CD8-positive, alpha-beta memory T cell (primary cell): Measurements from ENCODE around the gene SORCS2. TPM values are rescaled to one million over a fixed set of nuclear protein-coding genes. Genes with fewer than 3 reads are reported as not detected.

Experiments
- CTCF ChIA-PET: fragments of 350-600 bp; sonication (Branson Sonifier 250); formaldehyde crosslinking; loops from one replicate; lab custom pipeline; 2021; ENCODE audit warnings: antibody characterized with exemption; lab: Charles Lee
- POLR2A ChIA-PET: fragments of 350-600 bp; sonication (Branson Sonifier 250); formaldehyde crosslinking; loops from one replicate; lab custom pipeline; 2021; ENCODE audit warnings: antibody characterized with exemption; lab: Charles Lee
- DNase-seq, 5 donors: peaks; one replicate each; pipeline versions ENCODE4 v3.0.0 to v3.0.0-alpha.2; 2020 to 2022; ENCODE audit warnings: mixed read lengths in 1 of 5
- H3K27ac ChIP-seq: one replicate; pipeline ENCODE4 v1.7.0; 2013; ENCODE audit warnings: low read depth, mild to moderate bottlenecking, low read length, moderate library complexity
- H3K27me3 ChIP-seq: 2 replicates; pipeline ENCODE4 v1.7.0; 2013; ENCODE audit warnings: low read length, mild to moderate bottlenecking; ENCODE audit not compliant: insufficient read depth, poor library complexity, severe bottlenecking
- H3K36me3 ChIP-seq: 2 replicates; pipeline ENCODE4 v1.7.0; 2013; ENCODE audit warnings: mild to moderate bottlenecking, low read length, moderate library complexity; ENCODE audit not compliant: insufficient read depth
- H3K4me1 ChIP-seq: 2 replicates; pipeline ENCODE4 v1.7.0; 2013; ENCODE audit warnings: mild to moderate bottlenecking, low read length, moderate library complexity; ENCODE audit not compliant: insufficient read depth
- H3K4me3 ChIP-seq: 2 replicates; pipeline ENCODE4 v1.7.0; 2013; ENCODE audit warnings: mild to moderate bottlenecking, low read length
- H3K9me3 ChIP-seq: 2 replicates; pipeline ENCODE4 v1.7.0; 2013; ENCODE audit warnings: mild to moderate bottlenecking, low read length
- H3K27ac Mint-ChIP-seq, 8 donors: one replicate each; pipeline ENCODE4 v1.8.0; 2020 to 2021; ENCODE audit warnings: mixed read lengths in 8 of 8, mild to moderate bottlenecking in 6 of 8, inconsistent platforms in 3 of 8, moderate library complexity in 3 of 8
- H3K27me3 Mint-ChIP-seq, 2 donors: one replicate each; pipeline ENCODE4 v1.8.0; 2020 to 2021; ENCODE audit warnings: mixed read lengths in 2 of 2, mild to moderate bottlenecking in 1 of 2, moderate library complexity in 1 of 2
- H3K36me3 Mint-ChIP-seq, 3 donors: one replicate each; pipeline ENCODE4 v1.8.0; 2020 to 2021; ENCODE audit warnings: mixed read lengths in 3 of 3, inconsistent platforms in 1 of 3, mild to moderate bottlenecking in 1 of 3
- H3K4me1 Mint-ChIP-seq, 3 donors: one replicate each; pipeline ENCODE4 v1.8.0; 2020 to 2021; ENCODE audit warnings: mixed read lengths in 3 of 3, inconsistent platforms in 1 of 3, mild to moderate bottlenecking in 1 of 3
- H3K4me3 Mint-ChIP-seq, 7 donors: one replicate each; pipeline ENCODE4 v1.8.0; 2020 to 2021; ENCODE audit warnings: mixed read lengths in 7 of 7, mild to moderate bottlenecking in 6 of 7, moderate library complexity in 4 of 7, inconsistent platforms in 2 of 7
- H3K9me3 Mint-ChIP-seq, 5 donors: one replicate each; pipeline ENCODE4 v1.8.0; 2020 to 2022; ENCODE audit warnings: mixed read lengths in 5 of 5, mild to moderate bottlenecking in 3 of 5, moderate library complexity in 2 of 5, inconsistent platforms in 1 of 5
- polyA plus RNA-seq: library from polyadenylated mRNA; unstranded; fragments of 300-500 nt; fragmentation: Illumina TruSeq; gene quantifications from one replicate; pipeline ENCODE4 v1.2.3, GENCODE V29; 2021
- total RNA-seq, 2 experiments: library from RNA; stranded (reverse); gene quantifications; one replicate each; pipeline ENCODE4 v1.2.3, GENCODE V29; 2021

The SORCS2 gene
- total and polyA plus RNA-seq, 3 experiments from 2014 or later = not detected

DNA sequence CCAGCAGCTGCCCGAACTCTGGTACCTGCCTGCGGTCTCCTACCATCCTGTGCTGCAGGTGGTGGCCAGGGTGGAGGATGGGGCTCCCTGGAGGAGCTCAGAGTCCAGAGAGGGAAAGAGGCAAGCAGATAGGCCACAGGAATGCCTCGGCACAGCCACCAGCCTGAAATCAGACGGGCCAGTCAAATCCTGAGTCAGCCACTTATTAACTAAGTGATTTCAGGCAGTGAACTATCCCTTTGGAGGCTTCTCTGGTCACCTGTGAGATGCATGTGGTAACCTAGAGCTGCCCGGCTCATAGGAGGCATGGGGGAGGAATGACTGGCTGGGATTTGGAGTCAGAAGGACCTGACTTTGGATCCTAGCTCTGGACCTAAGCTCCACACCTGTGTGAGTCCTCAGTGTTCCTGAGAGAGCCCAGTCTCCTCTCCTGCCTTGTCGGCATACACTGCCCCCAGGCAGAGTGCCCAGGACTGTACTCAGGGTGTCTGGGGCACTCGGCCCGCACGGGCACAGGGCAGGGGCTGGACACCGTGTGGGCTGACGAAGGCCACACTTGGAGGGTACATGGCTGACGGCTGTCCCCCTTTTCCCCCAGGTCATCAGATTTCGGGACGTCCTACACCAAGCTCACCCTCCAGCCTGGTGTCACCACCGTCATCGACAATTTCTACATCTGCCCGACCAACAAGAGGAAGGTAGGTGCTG lies 338.7 kb downstream of the SORCS2 start:
- ChIA-PET POLR2A (no interaction called here), CTCF (interaction anchor here (1.2 kb wide), 1 partner anchor 14 kb away, joined by 3 read pairs; no protein-coding TSS in a partner anchor)
- Histone ChIP-seq H3K27ac (no peak overlapping the region), H3K4me3 (no peak overlapping the region), H3K9me3 (no peaks in the 10 kb centered on the region), H3K4me1 (no peaks in the 10 kb centered on the region), H3K27me3 (no peaks in the 10 kb centered on the region), H3K36me3 (no peaks in the 10 kb centered on the region)
- no peaks in the 10 kb centered on the region for H3K4me1 Mint-ChIP-seq
- no peaks in the 10 kb centered on the region for H3K36me3 Mint-ChIP-seq
- H3K27ac Mint-ChIP-seq = no peak overlapping the region
- DNase-seq = no peak
- peaks cover 6 to 17% of the 10 kb centered on the region in 2 donors for H3K27me3 Mint-ChIP-seq
- H3K4me3 Mint-ChIP-seq = no peak overlapping the region
- H3K9me3 Mint-ChIP-seq = peaks cover 0 to 2% (median 0%) of the 10 kb centered on the region in 5 donors

DNA sequence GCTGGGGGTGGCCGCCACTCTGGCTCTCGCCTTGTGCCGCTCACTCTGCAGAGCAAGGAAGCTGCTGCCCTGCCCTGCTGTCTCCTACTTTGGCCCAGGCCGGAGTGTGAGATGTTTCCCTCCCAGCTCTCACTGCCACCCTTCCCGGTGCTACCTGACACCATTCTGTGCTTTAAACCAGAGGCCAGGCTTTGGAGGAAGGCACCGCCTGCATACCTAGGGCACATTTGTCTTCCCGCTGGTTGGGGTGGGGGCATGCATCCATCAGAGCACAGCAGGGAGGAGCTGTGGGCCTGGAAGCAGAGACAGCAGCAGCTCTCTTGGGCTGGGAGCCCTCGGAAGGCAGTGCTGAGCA lies 339.3 kb downstream of the SORCS2 start:
- H3K27me3 Mint-ChIP-seq = peaks cover 8 to 14% of the 10 kb centered on the region in 2 donors
- no peaks in the 10 kb centered on the region for H3K27me3 ChIP-seq
- H3K4me1 ChIP-seq = no peaks in the 10 kb centered on the region
- POLR2A ChIA-PET = no interaction called here
- H3K4me3 ChIP-seq = no peak overlapping the region
- no peak overlapping the region for H3K27ac ChIP-seq
- no peaks in the 10 kb centered on the region for H3K36me3 Mint-ChIP-seq
- no peaks in the 10 kb centered on the region for H3K36me3 ChIP-seq
- no peaks in the 10 kb centered on the region for H3K9me3 ChIP-seq
- peaks cover 0 to 2% (median 0%) of the 10 kb centered on the region in 5 donors for H3K9me3 Mint-ChIP-seq
- H3K4me3 Mint-ChIP-seq = no peak overlapping the region
- DNase-seq = no peak
- CTCF ChIA-PET = interaction anchor here (1.2 kb wide), 1 partner anchor 13 kb away, joined by 3 read pairs; no protein-coding TSS in a partner anchor
- no peak overlapping the region for H3K27ac Mint-ChIP-seq
- H3K4me1 Mint-ChIP-seq = no peaks in the 10 kb centered on the region

DNA sequence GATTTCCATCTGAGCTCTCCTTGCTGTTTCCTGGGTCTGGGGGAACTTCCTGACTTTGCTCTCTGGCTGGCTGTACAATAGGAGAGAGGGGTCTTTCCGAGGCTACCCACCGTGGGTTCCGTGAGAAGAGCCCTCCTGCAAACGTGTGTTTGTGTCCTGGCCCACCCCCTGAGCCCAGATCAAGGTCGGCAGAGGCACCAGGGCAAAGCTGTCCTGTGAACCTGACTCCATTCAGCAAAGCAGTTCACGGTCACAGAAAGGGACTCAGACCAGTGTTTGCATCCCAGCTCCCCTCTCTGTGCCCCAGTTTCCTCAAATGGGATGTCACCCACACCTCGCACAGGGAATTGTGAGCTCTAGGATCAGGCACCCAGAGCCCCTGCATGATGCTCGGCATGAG lies 339.7 kb downstream of the SORCS2 start:
- H3K36me3 Mint-ChIP-seq = no peaks in the 10 kb centered on the region
- Histone ChIP-seq H3K4me1 (no peaks in the 10 kb centered on the region), H3K36me3 (no peaks in the 10 kb centered on the region), H3K27ac (no peak overlapping the region), H3K9me3 (no peaks in the 10 kb centered on the region), H3K27me3 (no peaks in the 10 kb centered on the region), H3K4me3 (no peak overlapping the region)
- peaks cover 8 to 14% of the 10 kb centered on the region in 2 donors for H3K27me3 Mint-ChIP-seq
- CTCF ChIA-PET = interaction anchor here (0.8 to 1.2 kb wide), 2 partner anchors 13 to 14 kb away, joined by 3 read pairs; no protein-coding TSS in a partner anchor
- H3K4me3 Mint-ChIP-seq = no peak overlapping the region
- H3K4me1 Mint-ChIP-seq = no peaks in the 10 kb centered on the region
- H3K9me3 Mint-ChIP-seq = peaks cover 0 to 2% (median 0%) of the 10 kb centered on the region in 5 donors
- no peak for DNase-seq
- POLR2A ChIA-PET = no interaction called here
- no peak overlapping the region for H3K27ac Mint-ChIP-seq

DNA sequence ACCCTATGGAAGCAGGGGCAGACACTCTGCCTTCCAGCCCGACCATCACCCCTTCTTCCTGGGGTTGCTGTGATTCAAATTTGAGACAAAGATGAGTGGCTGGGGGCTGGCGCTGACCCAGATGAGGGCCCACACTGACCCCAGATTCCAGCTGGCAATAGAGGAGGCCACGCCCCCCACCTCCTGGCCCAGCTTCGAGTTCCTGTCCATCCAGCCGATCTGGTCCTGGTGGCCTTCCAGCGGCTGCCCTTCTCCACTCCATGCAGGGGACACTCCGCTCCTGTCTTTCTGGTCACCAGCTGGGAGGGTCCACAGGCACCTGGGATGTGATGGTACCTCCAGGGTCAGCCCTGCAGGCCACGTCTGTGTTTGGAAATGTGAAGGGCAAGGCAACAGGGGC lies 340.9 kb downstream of the SORCS2 start:
- CTCF ChIA-PET = no interaction called here
- DNase-seq = no peak
- no peaks in the 10 kb centered on the region for H3K4me1 Mint-ChIP-seq
- POLR2A ChIA-PET = no interaction called here
- peak overlapping the region in 1 of 8 donors; percentile 87 for H3K27ac Mint-ChIP-seq
- H3K9me3 Mint-ChIP-seq = peaks cover 0 to 2% (median 0%) of the 10 kb centered on the region in 5 donors
- H3K36me3 Mint-ChIP-seq = no peaks in the 10 kb centered on the region
- no peak overlapping the region for H3K27ac ChIP-seq
- no peaks in the 10 kb centered on the region for H3K9me3 ChIP-seq
- no peaks in the 10 kb centered on the region for H3K36me3 ChIP-seq
- no peak overlapping the region for H3K4me3 Mint-ChIP-seq
- H3K4me3 ChIP-seq = no peak overlapping the region
- H3K27me3 ChIP-seq = no peaks in the 10 kb centered on the region
- H3K27me3 Mint-ChIP-seq = peaks cover 6% of the 10 kb centered on the region in 2 donors
- H3K4me1 ChIP-seq = no peaks in the 10 kb centered on the region

DNA sequence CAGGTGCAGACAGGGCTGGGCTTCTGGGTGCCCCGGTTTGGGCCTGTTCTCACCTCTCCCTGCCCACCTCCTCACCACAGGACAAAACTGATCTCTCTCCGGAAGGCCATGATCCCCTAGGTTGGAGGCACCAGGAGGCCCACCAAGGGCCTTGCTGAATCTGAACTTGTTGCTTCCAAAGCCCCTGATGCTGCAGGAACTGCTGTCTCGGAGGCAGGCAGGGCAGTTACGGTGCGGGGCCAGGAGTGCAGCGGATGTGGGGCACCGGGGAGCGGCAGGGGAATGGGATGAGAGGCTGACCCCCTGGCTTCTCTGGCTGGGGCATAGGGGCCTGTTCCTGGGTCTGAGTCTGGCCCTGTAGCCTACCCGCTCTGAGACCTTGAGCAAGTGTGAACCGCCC lies 342.8 kb downstream of the SORCS2 start:
- Histone ChIP-seq H3K36me3 (no peaks in the 10 kb centered on the region), H3K4me3 (no peak overlapping the region), H3K27me3 (no peaks in the 10 kb centered on the region), H3K9me3 (no peaks in the 10 kb centered on the region), H3K4me1 (no peaks in the 10 kb centered on the region), H3K27ac (no peak overlapping the region)
- Mint-ChIP-seq H3K36me3 (no peaks in the 10 kb centered on the region), H3K4me3 (no peak overlapping the region), H3K27ac (no peak overlapping the region), H3K4me1 (peaks cover 0 to 2% (median 0%) of the 10 kb centered on the region in 3 donors), H3K27me3 (peaks cover 3 to 4% of the 10 kb centered on the region in 2 donors), H3K9me3 (peaks cover 0 to 2% (median 0%) of the 10 kb centered on the region in 5 donors)
- POLR2A ChIA-PET = no interaction called here
- no peak for DNase-seq
- CTCF ChIA-PET = no interaction called here

DNA sequence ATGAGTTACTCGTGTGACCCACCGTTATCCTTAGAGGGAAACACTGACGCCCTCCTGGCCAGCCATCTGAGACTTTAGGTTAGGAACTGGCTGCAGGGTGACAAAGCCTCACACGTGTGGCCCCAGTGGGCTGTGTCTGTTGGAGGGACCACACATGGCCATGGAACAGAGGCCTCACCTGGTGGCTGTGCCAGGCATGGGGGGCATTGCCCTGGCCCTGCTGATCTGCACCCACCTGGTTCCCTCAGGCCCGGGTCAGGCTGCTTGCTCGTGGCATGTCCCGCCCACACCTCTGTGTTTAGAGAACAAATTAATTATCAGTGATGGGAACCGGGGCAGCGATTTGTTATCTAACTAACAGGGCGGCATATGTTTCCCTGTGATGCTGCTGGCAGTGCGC lies 343.3 kb downstream of the SORCS2 start:
- DNase-seq = no peak
- Histone ChIP-seq H3K27me3 (no peaks in the 10 kb centered on the region), H3K9me3 (no peaks in the 10 kb centered on the region), H3K36me3 (no peaks in the 10 kb centered on the region), H3K4me1 (no peaks in the 10 kb centered on the region), H3K27ac (no peak overlapping the region), H3K4me3 (no peak overlapping the region)
- Mint-ChIP-seq H3K4me3 (no peak overlapping the region), H3K27ac (no peak overlapping the region), H3K4me1 (peaks cover 0 to 2% (median 0%) of the 10 kb centered on the region in 3 donors), H3K27me3 (peaks cover 3 to 4% of the 10 kb centered on the region in 2 donors), H3K9me3 (peaks cover 0 to 2% (median 0%) of the 10 kb centered on the region in 5 donors), H3K36me3 (no peaks in the 10 kb centered on the region)
- ChIA-PET POLR2A (no interaction called here), CTCF (no interaction called here)

DNA sequence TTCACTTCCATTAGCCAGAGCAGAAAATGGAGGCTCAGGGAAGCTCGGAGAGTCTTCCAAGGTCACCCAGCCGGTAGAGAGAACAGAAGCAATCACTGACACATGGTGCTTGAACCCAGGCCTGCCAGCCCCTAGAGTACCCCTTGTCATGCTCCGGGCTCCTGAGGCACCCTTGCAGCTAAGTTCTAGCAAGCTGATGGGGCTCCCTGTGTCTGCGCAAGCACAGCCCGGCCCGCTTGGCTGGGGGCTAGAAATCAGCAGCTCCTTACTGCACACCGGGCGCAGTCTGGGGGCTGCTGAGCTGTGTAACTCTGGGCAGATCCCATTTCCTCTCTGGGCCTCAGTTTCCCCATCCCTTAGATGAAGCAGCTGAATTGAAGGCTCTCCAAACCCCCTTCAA lies 344.5 kb downstream of the SORCS2 start:
- Mint-ChIP-seq H3K36me3 (no peaks in the 10 kb centered on the region), H3K27me3 (peaks cover 2 to 3% of the 10 kb centered on the region in 2 donors), H3K4me3 (no peak overlapping the region), H3K27ac (peak overlapping the region in 2 of 8 donors; percentile 17 to 24), H3K9me3 (peaks cover 0 to 2% (median 0%) of the 10 kb centered on the region in 5 donors), H3K4me1 (peaks cover 0 to 2% (median 0%) of the 10 kb centered on the region in 3 donors)
- Histone ChIP-seq H3K36me3 (no peaks in the 10 kb centered on the region), H3K9me3 (no peaks in the 10 kb centered on the region), H3K4me1 (no peaks in the 10 kb centered on the region), H3K27ac (no peak overlapping the region), H3K4me3 (no peak overlapping the region), H3K27me3 (no peaks in the 10 kb centered on the region)
- DNase-seq = no peak
- ChIA-PET POLR2A (no interaction called here), CTCF (no interaction called here)

DNA sequence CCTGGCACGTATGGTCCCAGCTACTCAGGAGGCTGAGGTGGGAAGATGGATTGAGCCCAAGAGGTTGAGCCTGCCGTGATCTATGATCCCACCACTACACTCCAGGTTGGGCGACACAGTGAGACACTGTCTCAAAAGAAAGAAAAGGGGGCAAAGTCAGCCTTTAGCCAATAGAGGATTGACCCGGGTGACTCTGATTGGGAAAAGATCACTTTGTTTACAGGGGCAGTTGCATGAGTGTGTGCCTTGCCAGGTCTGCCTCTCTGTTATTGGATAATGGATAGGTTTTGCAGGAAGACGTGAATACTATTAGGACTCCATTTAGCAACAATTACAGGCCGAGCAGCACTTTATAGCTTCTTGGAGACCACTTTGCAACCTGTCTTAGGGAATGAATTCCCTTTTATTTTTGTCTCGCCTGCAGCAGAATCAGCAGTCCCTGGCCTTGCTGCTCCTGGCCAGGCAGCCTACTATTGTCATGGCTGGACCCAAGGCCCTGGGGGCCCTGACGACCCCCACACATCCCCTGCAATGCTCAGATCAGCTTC lies 345.6 kb downstream of the SORCS2 start:
- no peak for DNase-seq
- Mint-ChIP-seq H3K27me3 (peaks cover 0 to 3% of the 10 kb centered on the region in 2 donors), H3K4me3 (peak overlapping the region in 1 of 7 donors; percentile 3), H3K4me1 (peaks cover 0 to 2% (median 0%) of the 10 kb centered on the region in 3 donors), H3K9me3 (peaks cover 0 to 3% (median 0%) of the 10 kb centered on the region in 5 donors), H3K27ac (peak overlapping the region in 3 of 8 donors; percentile 14 to 70 (median 53)), H3K36me3 (no peaks in the 10 kb centered on the region)
- Histone ChIP-seq H3K9me3 (no peaks in the 10 kb centered on the region), H3K4me3 (no peak overlapping the region), H3K4me1 (no peaks in the 10 kb centered on the region), H3K27me3 (no peaks in the 10 kb centered on the region), H3K36me3 (no peaks in the 10 kb centered on the region), H3K27ac (no peak overlapping the region)
- POLR2A ChIA-PET = no interaction called here
- CTCF ChIA-PET = no interaction called here
